DOHH2 (cell line): ENCODE results near the gene FILIP1.

Experiments used
- H3F3A ChIP-seq: fragments of 200-600 bp; sonication (generic), shearing (Covaris generic); 2 replicates; pipeline ENCODE4 v1.6.0; 2016; ENCODE audit warnings: antibody characterized with exemption, mild to moderate bottlenecking; ENCODE audit not compliant: control insufficient read depth, insufficient read depth
- H3K27ac ChIP-seq: fragments of 200-600 bp; sonication (generic); 2 replicates; pipeline ENCODE4 v1.5.1; 2014; ENCODE audit warnings: low read depth, mild to moderate bottlenecking, low read length, moderate library complexity
- H3K27me3 ChIP-seq: fragments of 200-600 bp; sonication (generic); 2 replicates; pipeline ENCODE4 v1.6.1; 2014; ENCODE audit warnings: mild to moderate bottlenecking, low read length, mixed read lengths; ENCODE audit not compliant: control insufficient read depth
- H3K36me3 ChIP-seq: fragments of 200-600 bp; sonication (generic); 2 replicates; pipeline ENCODE4 v1.6.1; 2014; ENCODE audit warnings: mild to moderate bottlenecking, low read length, moderate library complexity, mixed read lengths; ENCODE audit not compliant: control insufficient read depth
- H3K4me1 ChIP-seq: fragments of 200-600 bp; sonication (generic); 2 replicates; pipeline ENCODE4 v1.6.1; 2014; ENCODE audit warnings: mild to moderate bottlenecking, low read length, mixed read lengths; ENCODE audit not compliant: control insufficient read depth
- H3K4me2 ChIP-seq: fragments of 200-600 bp; sonication (generic); 2 replicates; pipeline ENCODE4 v1.6.0; 2014; ENCODE audit warnings: mild to moderate bottlenecking, low read length, moderate library complexity
- H3K4me3 ChIP-seq: fragments of 200-600 bp; sonication (generic); 2 replicates; pipeline ENCODE4 v1.5.1; 2014; ENCODE audit warnings: mild to moderate bottlenecking, low read length, mixed read lengths
- H3K79me2 ChIP-seq: fragments of 200-600 bp; sonication (generic); 2 replicates; pipeline ENCODE4 v1.6.1; 2014; ENCODE audit warnings: mild to moderate bottlenecking, low read length, mixed read lengths; ENCODE audit not compliant: control insufficient read depth
- H3K9me2 ChIP-seq: fragments of 200-600 bp; sonication (generic); replicated peaks from 2 replicates; pipeline ENCODE4 v1.6.1; 2014; ENCODE audit warnings: mild to moderate bottlenecking, low read length, mixed read lengths; ENCODE audit not compliant: control insufficient read depth
- H3K9me3 ChIP-seq: fragments of 200-600 bp; sonication (generic); 2 replicates; pipeline ENCODE4 v1.6.1; 2014; ENCODE audit warnings: antibody characterized with exemption, low read length, mixed read lengths; ENCODE audit not compliant: control insufficient read depth, insufficient read depth
- H4K20me1 ChIP-seq: fragments of 200-600 bp; sonication (generic); 2 replicates; pipeline ENCODE4 v1.6.0; 2014; ENCODE audit warnings: low read depth, mild to moderate bottlenecking, antibody characterized with exemption, low read length, moderate library complexity; ENCODE audit not compliant: control insufficient read depth, insufficient read depth
- CTCF ChIP-seq: fragments of 200-600 bp; sonication (generic); IDR thresholded peaks from one replicate; pipeline ENCODE4 v1.5.1; 2014; ENCODE audit warnings: antibody characterized with exemption, mild to moderate bottlenecking, low read depth, low read length; ENCODE audit not compliant: poor library complexity, severe bottlenecking
- EZH2phosphoT487 ChIP-seq: fragments of 200-600 bp; sonication (generic); IDR thresholded peaks from 2 replicates; pipeline ENCODE4 v1.6.1; 2017; ENCODE audit warnings: borderline replicate concordance, mild to moderate bottlenecking, antibody characterized with exemption, low read length, moderate library complexity, mixed read lengths

FILIP1 gene

GRCh38 chr6:75281653-75282052 is 211.9 kb downstream of the FILIP1 start:
- Histone ChIP-seq H3K27me3 (no peaks in the 10 kb centered on the region), H3F3A (no peaks in the 10 kb centered on the region), H4K20me1 (peaks cover 12% of the 10 kb centered on the region), H3K4me3 (peak overlapping the region; percentile 56), H3K4me1 (peaks cover 38% of the 10 kb centered on the region), H3K9me2 (no peaks in the 10 kb centered on the region), H3K36me3 (peaks cover 35% of the 10 kb centered on the region), H3K79me2 (peaks cover 97% of the 10 kb centered on the region), H3K4me2 (peak overlapping the region; percentile 71), H3K9me3 (no peaks in the 10 kb centered on the region), H3K27ac (no peak overlapping the region)
- TF ChIP-seq CTCF: no peak
- no peak for TF ChIP-seq EZH2phosphoT487

DNA sequence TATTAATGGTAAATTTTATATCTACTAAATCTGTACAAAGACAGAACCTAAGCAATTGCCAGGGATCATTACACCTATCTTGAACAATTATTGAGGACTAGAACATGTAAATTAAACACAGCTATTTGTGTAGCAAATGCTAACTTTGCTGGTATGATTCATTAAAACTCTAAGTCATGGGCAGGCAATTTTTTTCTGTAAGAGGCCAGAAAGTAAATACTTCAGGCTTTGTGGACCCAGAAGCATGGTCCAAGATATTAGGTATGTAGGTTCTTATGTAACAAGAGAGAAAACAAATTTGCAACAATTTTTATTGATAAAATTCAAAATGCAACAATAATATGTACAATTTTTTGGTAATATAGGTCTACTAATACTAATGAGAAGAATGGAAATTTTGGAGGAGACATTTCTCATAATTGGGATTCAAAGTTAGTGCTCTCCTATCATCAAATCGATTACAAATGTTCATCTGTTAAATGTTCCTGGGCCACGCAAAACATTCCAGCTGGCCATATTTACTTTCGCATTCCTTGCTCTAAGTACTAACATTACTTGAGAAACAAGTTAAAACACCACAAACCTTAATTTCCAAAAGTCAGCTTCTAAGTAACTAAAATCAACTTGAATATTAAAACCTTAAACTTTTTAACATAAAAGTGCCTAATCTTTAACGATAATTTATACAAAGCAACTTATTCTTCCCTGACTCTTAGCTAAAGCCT is 213.3 kb downstream of the FILIP1 start:
- Histone ChIP-seq H4K20me1 (peaks cover 12% of the 10 kb centered on the region), H3K4me2 (peak overlapping the region; percentile 21), H3K27ac (no peak overlapping the region), H3K27me3 (no peaks in the 10 kb centered on the region), H3K9me3 (no peaks in the 10 kb centered on the region), H3K4me1 (peaks cover 39% of the 10 kb centered on the region), H3K36me3 (peaks cover 41% of the 10 kb centered on the region), H3K4me3 (no peak overlapping the region), H3F3A (no peaks in the 10 kb centered on the region), H3K9me2 (no peaks in the 10 kb centered on the region), H3K79me2 (peaks cover 97% of the 10 kb centered on the region)
- TF ChIP-seq EZH2phosphoT487 (no peak), CTCF (no peak)

DNA sequence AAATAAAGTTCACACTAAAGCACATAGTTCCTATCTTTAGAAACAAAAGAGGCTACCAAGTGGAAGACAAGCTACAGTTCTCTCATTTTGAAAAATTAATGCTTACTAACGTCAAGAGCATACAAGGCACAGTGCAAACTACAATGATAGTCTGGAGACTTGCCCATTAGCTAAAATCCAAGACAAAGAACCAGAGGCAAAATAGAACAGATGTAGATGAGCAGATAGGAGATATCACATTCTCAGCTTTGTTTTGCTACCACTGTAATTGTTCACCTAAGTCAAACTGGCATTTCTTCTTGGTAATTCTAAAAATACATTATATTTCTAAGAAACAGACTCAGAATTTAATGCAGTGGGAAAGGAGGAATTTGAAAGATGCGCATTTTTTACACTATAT is 214.2 kb downstream of the FILIP1 start:
- TF ChIP-seq CTCF (no peak), EZH2phosphoT487 (no peak)
- Histone ChIP-seq H3K36me3 (peaks cover 38% of the 10 kb centered on the region), H3K9me3 (no peaks in the 10 kb centered on the region), H3K27me3 (no peaks in the 10 kb centered on the region), H3F3A (no peaks in the 10 kb centered on the region), H3K79me2 (peaks cover 97% of the 10 kb centered on the region), H3K27ac (no peak overlapping the region), H3K9me2 (no peaks in the 10 kb centered on the region), H3K4me1 (peaks cover 42% of the 10 kb centered on the region), H3K4me2 (no peak overlapping the region), H3K4me3 (no peak overlapping the region), H4K20me1 (peaks cover 12% of the 10 kb centered on the region)
